Measurements from ENCODE around the gene KISS1. TPM values are rescaled to one million over a fixed set of nuclear protein-coding genes. Genes with fewer than 3 reads are reported as not detected.

Gene KISS1
- total and polyA plus RNA-seq, 2 of the 4 experiments (the other 2 are of a cell fraction), result 11.7 to 27.3 TPM

GRCh38 chr1:204155881-204156280 lies 40.4 kb downstream of the KISS1 start:
- dilution Hi-C loops (cut with HindIII; ENCODE audit: low sequenced_read_pairs, unreplicated experiment), result loop anchor here (25.0 kb wide), 1 partner anchor 231 kb away; no protein-coding TSS in a partner anchor
- H4K20me1 ChIP-seq (ENCODE audit: insufficient read depth, low read length), result no peaks in the 10 kb centered on the region
- no peak overlapping the region for H3K56ac ChIP-seq (ENCODE audit: extremely low read depth, insufficient read depth, low read length)

More at GRCh38 chr1:204155881-204156280, 40.4 kb downstream of the KISS1 start:
- no peak overlapping the region for H3K4me2 ChIP-seq (ENCODE audit: low read depth, low read length)
- in situ Hi-C loops (cut with MboI; ENCODE audit: low sequenced_read_pairs) (loop anchor here (5.0 kb wide), 1 partner anchor 206 kb away; no protein-coding TSS in a partner anchor), intact Hi-C loops (cut with micrococcal nuclease) (no loop called here)
- POLR2A ChIA-PET (ENCODE audit: unreplicated experiment), result no interaction called here
- no peak overlapping the region for H2BK120ac ChIP-seq (ENCODE audit: low read depth, low read length)
- no peak for DNase-seq
- BruUV-seq (replicated peaks), result no TSS peak
- CTCF ChIA-PET, result no interaction called here
- H3K23ac ChIP-seq (ENCODE audit: low read depth, low read length), result no peak overlapping the region
- 54% methylated on average over 3 of the region's 10 CpGs; no CpG with 5 or more reads in 1 of the 2 experiments for WGBS, 2 experiments (ENCODE audit: extremely low coverage in 2 of 2, insufficient read length in 1 of 2)
- H3K9me1 ChIP-seq (ENCODE audit: insufficient read depth, low read length), result peaks cover 7% of the 10 kb centered on the region; the same call in 1 of the 2 replicates
- H4K91ac ChIP-seq (ENCODE audit: insufficient read depth, low read depth, low read length), result no peak overlapping the region
- H3K4me1 ChIP-seq (ENCODE audit: control insufficient read depth, insufficient read depth, low read length), result peaks cover 5% of the 10 kb centered on the region
- H2AK5ac ChIP-seq (ENCODE audit: low read depth, low read length), result no peak overlapping the region
- H3K4ac ChIP-seq (ENCODE audit: low read depth, low read length), result no peak overlapping the region
- H3K9ac ChIP-seq (ENCODE audit: low read depth, low read length), result no peak overlapping the region
- no peak overlapping the region for H2BK5ac ChIP-seq (ENCODE audit: low read depth, low read length, poor library complexity, severe bottlenecking)
- TF ChIP-seq CTCF (conservative IDR thresholded peaks at IDR 0.05; ENCODE audit: low read depth, low read length) (no peak), SMC3 (IDR thresholded peaks at IDR 0.05; ENCODE audit: low read depth, low read length) (no peak)
- H3K27ac ChIP-seq (ENCODE audit: insufficient read depth, low read length), result no peak overlapping the region
- no peaks in the 10 kb centered on the region for H3K36me3 ChIP-seq (ENCODE audit: control insufficient read depth, insufficient read depth, low read length)
- H4K5ac ChIP-seq (ENCODE audit: low read depth, low read length), result no peak overlapping the region
- H3K4me3 ChIP-seq (ENCODE audit: insufficient read depth, low read depth, low read length), result no peak overlapping the region
- ATAC-seq (ENCODE audit: low read depth), result no peak
- no peak overlapping the region for H2BK20ac ChIP-seq (ENCODE audit: low read depth, low read length)
- no peak overlapping the region for H2AFZ ChIP-seq (replicated peaks; ENCODE audit: low read length, poor library complexity)
- H4K8ac ChIP-seq (ENCODE audit: low read depth in 2 of 2, low read length in 2 of 2), result no peak overlapping the region
- peaks cover 0 to 9% of the 10 kb centered on the region in 2 experiments; a peak in 2 of 4 replicates for H3K79me1 ChIP-seq (ENCODE audit: low read depth in 1 of 2, low read length in 2 of 2)
- no peaks in the 10 kb centered on the region for H3K9me3 ChIP-seq (ENCODE audit: control insufficient read depth, insufficient read depth, low read length)
- H3K14ac ChIP-seq (replicated peaks; ENCODE audit: low read depth, low read length), result no peak overlapping the region
- no peak overlapping the region for H2AK9ac ChIP-seq (replicated peaks; ENCODE audit: low read depth, low read length, poor library complexity)
- H3K27me3 ChIP-seq (ENCODE audit: control insufficient read depth, insufficient read depth, low read length), result peaks cover 10% of the 10 kb centered on the region; the same call in 1 of the 2 replicates
- no peak overlapping the region for H2BK15ac ChIP-seq (ENCODE audit: low read depth, low read length)
- no peak overlapping the region for H3K18ac ChIP-seq (ENCODE audit: low read depth, low read length)

Data from IMR-90 (cell line).